Measurements from ENCODE around the gene PRPF6. TPM values are rescaled to one million over a fixed set of nuclear protein-coding genes. Genes with fewer than 3 reads are reported as not detected.
A peak's percentile ranks its signal among the peaks of the same experiment; 100 is the strongest.

PRPF6 gene
- total and polyA plus RNA-seq, 2 of the 13 experiments (the other 11 are each of a cell fraction or from before 2014, with no cell fraction given): 63.7 to 101 TPM

GRCh38 chr20:64041781-64042053 lies 60.8 kb downstream of the PRPF6 start (continued):
- TF ChIP-seq ZBTB3 (CRISPR knock-in tag; IDR thresholded peaks at IDR 0.05; ENCODE audit: borderline replicate concordance, low read depth): peak; percentile 47; the same call in 1 of the 2 replicates
- TF ChIP-seq KDM6A (CRISPR knock-in tag; IDR thresholded peaks at IDR 0.05; ENCODE audit: low read depth): no peak
- TF ChIP-seq, protein P1, sequence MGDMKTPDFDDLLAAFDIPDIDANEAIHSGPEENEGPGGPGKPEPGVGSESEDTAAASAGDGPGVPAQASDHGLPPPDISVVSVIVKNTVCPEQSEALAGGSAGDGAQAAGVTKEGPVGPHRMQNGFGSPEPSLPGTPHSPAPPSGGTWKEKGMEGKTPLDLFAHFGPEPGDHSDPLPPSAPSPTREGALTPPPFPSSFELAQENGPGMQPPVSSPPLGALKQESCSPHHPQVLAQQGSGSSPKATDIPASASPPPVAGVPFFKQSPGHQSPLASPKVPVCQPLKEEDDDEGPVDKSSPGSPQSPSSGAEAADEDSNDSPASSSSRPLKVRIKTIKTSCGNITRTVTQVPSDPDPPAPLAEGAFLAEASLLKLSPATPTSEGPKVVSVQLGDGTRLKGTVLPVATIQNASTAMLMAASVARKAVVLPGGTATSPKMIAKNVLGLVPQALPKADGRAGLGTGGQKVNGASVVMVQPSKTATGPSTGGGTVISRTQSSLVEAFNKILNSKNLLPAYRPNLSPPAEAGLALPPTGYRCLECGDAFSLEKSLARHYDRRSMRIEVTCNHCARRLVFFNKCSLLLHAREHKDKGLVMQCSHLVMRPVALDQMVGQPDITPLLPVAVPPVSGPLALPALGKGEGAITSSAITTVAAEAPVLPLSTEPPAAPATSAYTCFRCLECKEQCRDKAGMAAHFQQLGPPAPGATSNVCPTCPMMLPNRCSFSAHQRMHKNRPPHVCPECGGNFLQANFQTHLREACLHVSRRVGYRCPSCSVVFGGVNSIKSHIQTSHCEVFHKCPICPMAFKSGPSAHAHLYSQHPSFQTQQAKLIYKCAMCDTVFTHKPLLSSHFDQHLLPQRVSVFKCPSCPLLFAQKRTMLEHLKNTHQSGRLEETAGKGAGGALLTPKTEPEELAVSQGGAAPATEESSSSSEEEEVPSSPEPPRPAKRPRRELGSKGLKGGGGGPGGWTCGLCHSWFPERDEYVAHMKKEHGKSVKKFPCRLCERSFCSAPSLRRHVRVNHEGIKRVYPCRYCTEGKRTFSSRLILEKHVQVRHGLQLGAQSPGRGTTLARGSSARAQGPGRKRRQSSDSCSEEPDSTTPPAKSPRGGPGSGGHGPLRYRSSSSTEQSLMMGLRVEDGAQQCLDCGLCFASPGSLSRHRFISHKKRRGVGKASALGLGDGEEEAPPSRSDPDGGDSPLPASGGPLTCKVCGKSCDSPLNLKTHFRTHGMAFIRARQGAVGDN (CRISPR knock-in tag; IDR thresholded peaks at IDR 0.05): 0 out of 2 replicates have a peak, but pooled peaks have one; percentile 22
- TF ChIP-seq KDM2A (CRISPR knock-in tag; IDR thresholded peaks at IDR 0.05; ENCODE audit: borderline replicate concordance, low read depth): no peak
- no peak for TF ChIP-seq ZFP1 (CRISPR knock-in tag; IDR thresholded peaks at IDR 0.05)
- TF ChIP-seq TBX2 (CRISPR knock-in tag; IDR thresholded peaks at IDR 0.05; ENCODE audit: borderline replicate concordance): no peak
- no peak for TF ChIP-seq SNAPC2 (CRISPR knock-in tag; IDR thresholded peaks at IDR 0.05)
- no peak for TF ChIP-seq ZBTB21 (CRISPR knock-in tag; IDR thresholded peaks at IDR 0.05)
- TF ChIP-seq, protein P2, sequence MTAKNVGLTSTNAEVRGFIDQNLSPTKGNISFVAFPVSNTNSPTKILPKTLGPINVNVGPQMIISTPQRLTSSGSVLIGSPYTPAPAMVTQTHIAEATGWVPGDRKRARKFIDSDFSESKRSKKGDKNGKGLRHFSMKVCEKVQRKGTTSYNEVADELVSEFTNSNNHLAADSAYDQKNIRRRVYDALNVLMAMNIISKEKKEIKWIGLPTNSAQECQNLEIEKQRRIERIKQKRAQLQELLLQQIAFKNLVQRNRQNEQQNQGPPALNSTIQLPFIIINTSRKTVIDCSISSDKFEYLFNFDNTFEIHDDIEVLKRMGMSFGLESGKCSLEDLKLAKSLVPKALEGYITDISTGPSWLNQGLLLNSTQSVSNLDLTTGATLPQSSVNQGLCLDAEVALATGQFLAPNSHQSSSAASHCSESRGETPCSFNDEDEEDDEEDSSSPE (CRISPR knock-in tag; IDR thresholded peaks at IDR 0.05): no peak
- TF ChIP-seq SNRNP70 (IDR thresholded peaks at IDR 0.05; ENCODE audit: low read depth, low read length): no peak
- TF ChIP-seq POLR2AphosphoS2 (IDR thresholded peaks at IDR 0.05; ENCODE audit: low read depth, low read length): peak; percentile 34; the same call in 1 of the 2 replicates
- TF ChIP-seq TARDBP (CRISPR knock-in tag; IDR thresholded peaks at IDR 0.05): no peak
- no peak for TF ChIP-seq ZNF644 (CRISPR knock-in tag; IDR thresholded peaks at IDR 0.05; ENCODE audit: low read depth)
- TF ChIP-seq HMGXB3 (CRISPR knock-in tag; IDR thresholded peaks at IDR 0.05; ENCODE audit: borderline replicate concordance): no peak
- TF ChIP-seq ZNF597 (CRISPR knock-in tag; IDR thresholded peaks at IDR 0.05): 0 out of 2 replicates have a peak, but pooled peaks have one; percentile 7
- no peak for TF ChIP-seq ZNF260 (CRISPR knock-in tag; IDR thresholded peaks at IDR 0.05; ENCODE audit: borderline replicate concordance, low read depth)
- TF ChIP-seq, protein P3, sequence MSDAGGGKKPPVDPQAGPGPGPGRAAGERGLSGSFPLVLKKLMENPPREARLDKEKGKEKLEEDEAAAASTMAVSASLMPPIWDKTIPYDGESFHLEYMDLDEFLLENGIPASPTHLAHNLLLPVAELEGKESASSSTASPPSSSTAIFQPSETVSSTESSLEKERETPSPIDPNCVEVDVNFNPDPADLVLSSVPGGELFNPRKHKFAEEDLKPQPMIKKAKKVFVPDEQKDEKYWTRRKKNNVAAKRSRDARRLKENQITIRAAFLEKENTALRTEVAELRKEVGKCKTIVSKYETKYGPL (CRISPR knock-in tag; IDR thresholded peaks at IDR 0.05): no peak
- no peak for TF ChIP-seq CERS6 (CRISPR knock-in tag; IDR thresholded peaks at IDR 0.05)
- TF ChIP-seq ZNF234 (CRISPR knock-in tag; conservative IDR thresholded peaks at IDR 0.05): no peak

Measured in HepG2 (cell line).